ENCODE results near the gene TAF7. TPM values are rescaled to one million over a fixed set of nuclear protein-coding genes. Genes with fewer than 3 reads are reported as not detected.
A peak's percentile ranks its signal among the peaks of the same experiment; 100 is the strongest.
"Not testable (repeated sequence)": the region's sequence is repeated elsewhere in the genome, so short reads cannot be mapped to it uniquely, and the experiment has no call there.

TAF7 gene
- total RNA-seq, 1 experiment from 2014 or later, result 40.9 TPM

GRCh38 chr5:141319202-141319601 is 1.4 kb downstream of the TAF7 start:
- intact Hi-C loops (cut with micrococcal nuclease), result no loop called here
- CTCF ChIA-PET, result interaction anchor here (2.0 to 2.1 kb wide), 2 partner anchors 94 to 245 kb away, joined by 6 to 19 read pairs; partner anchors contain the start of gene PCDHGA10
- Histone ChIP-seq H3K27me3 (ENCODE audit: insufficient read depth, low read length) (no peaks in the 10 kb centered on the region), H4K20me1 (ENCODE audit: insufficient read depth) (no peaks in the 10 kb centered on the region), H3K4me1 (ENCODE audit: control insufficient read depth in 1 of 2, insufficient read depth in 2 of 2, low read length in 2 of 2) (peaks cover 4 to 13% of the 10 kb centered on the region in 2 experiments; a peak in 3 of 4 replicates), H3K27ac (ENCODE audit: low read depth, low read length) (no peak overlapping the region), H3K9ac (ENCODE audit: low read length) (no peak overlapping the region), H3K9me2 (ENCODE audit: insufficient read depth) (no peaks in the 10 kb centered on the region), H3K4me3 (replicated peaks in 1 of 2; ENCODE audit: low read depth in 1 of 2, low read length in 2 of 2) (peak overlapping the region in 1 of 2 experiments; percentile 74; a peak in 3 of 4 replicates), H3K79me2 (ENCODE audit: insufficient read depth, low read length) (peaks cover 29% of the 10 kb centered on the region), H3K36me3 (ENCODE audit: control insufficient read depth in 1 of 2, insufficient read depth in 2 of 2, low read length in 2 of 2) (peaks cover 2 to 19% of the 10 kb centered on the region in 2 experiments; a peak in 2 of 4 replicates), H3K4me2 (ENCODE audit: low read length) (peak overlapping the region; percentile 79), H3K9me3 (ENCODE audit: control insufficient read depth in 1 of 2, insufficient read depth in 1 of 2, low read depth in 1 of 2, low read length in 2 of 2) (peaks cover 19 to 26% of the 10 kb centered on the region in 2 experiments), H2AFZ (ENCODE audit: low read depth, low read length, poor library complexity, severe bottlenecking) (no peak overlapping the region)
- POLR2A ChIA-PET, result no interaction called here
- ATAC-seq (no peak), DNase-seq (ENCODE audit: low read depth, low spot score) (no peak)
- no TSS peak for BruUV-seq (replicated peaks)
- TF ChIP-seq ELF1 (IDR thresholded peaks at IDR 0.05; ENCODE audit: borderline replicate concordance, low read depth) (no peak), CTCF (IDR thresholded peaks at IDR 0.05 in 2 of 3, conservative IDR thresholded peaks at IDR 0.05 in 1 of 3; ENCODE audit: borderline replicate concordance in 1 of 3, insufficient read depth in 1 of 3, low read depth in 2 of 3, low read length in 2 of 3) (no peak)
- RAD21 ChIA-PET (ENCODE audit: low non-redundant PET in 1 of 2, low total read pairs in 2 of 2, uncharacterized antibody in 2 of 2, unreplicated experiment in 2 of 2), result no interaction called here

- intact Hi-C loops (cut with micrococcal nuclease); ATAC-seq; H3K4me2 ChIP-seq (ENCODE audit: low read length); RAD21 ChIA-PET (ENCODE audit: low non-redundant PET in 1 of 2, low total read pairs in 2 of 2, uncharacterized antibody in 2 of 2, unreplicated experiment in 2 of 2); H3K9ac ChIP-seq (ENCODE audit: low read length); DNase-seq (ENCODE audit: low read depth, low spot score); H3K27me3 ChIP-seq (ENCODE audit: insufficient read depth, low read length); H4K20me1 ChIP-seq (ENCODE audit: insufficient read depth); H3K9me2 ChIP-seq (ENCODE audit: insufficient read depth); CTCF ChIA-PET; BruUV-seq (replicated peaks); H3K27ac ChIP-seq (ENCODE audit: low read depth, low read length); H2AFZ ChIP-seq (ENCODE audit: low read depth, low read length, poor library complexity, severe bottlenecking); H3K4me3 ChIP-seq (replicated peaks in 1 of 2; ENCODE audit: low read depth in 1 of 2, low read length in 2 of 2); POLR2A ChIA-PET: not testable (repeated sequence)
- H3K36me3 ChIP-seq (ENCODE audit: control insufficient read depth in 1 of 2, insufficient read depth in 2 of 2, low read length in 2 of 2), result peaks cover 2 to 19% of the 10 kb centered on the region in 2 experiments; a peak in 2 of 4 replicates
- H3K9me3 ChIP-seq (ENCODE audit: control insufficient read depth in 1 of 2, insufficient read depth in 1 of 2, low read depth in 1 of 2, low read length in 2 of 2), result peaks cover 19 to 23% of the 10 kb centered on the region in 2 experiments
- peaks cover 4 to 13% of the 10 kb centered on the region in 2 experiments; a peak in 3 of 4 replicates for H3K4me1 ChIP-seq (ENCODE audit: control insufficient read depth in 1 of 2, insufficient read depth in 2 of 2, low read length in 2 of 2)
- H3K79me2 ChIP-seq (ENCODE audit: insufficient read depth, low read length), result peaks cover 29% of the 10 kb centered on the region
These were observed 3.6 kb downstream of the TAF7 start for GRCh38 chr5:141316963-141317362.
